HepG2 (cell line): ENCODE measurements around the gene CBX5. TPM values are rescaled to one million over a fixed set of nuclear protein-coding genes. Genes with fewer than 3 reads are reported as not detected.

Source experiments
- ATF7 ChIP-seq, 2 experiments: fragments of 450-650 bp in 1 of 2; sonication (generic) in 1 of 2; formaldehyde crosslinking in 1 of 2; IDR thresholded peaks; 2 replicates each; pipeline versions ENCODE4 v1.4.0 to v1.6.1; 2016 to 2020; ENCODE audit warnings: antibody characterized with exemption in 1 of 2, mild to moderate bottlenecking in 1 of 2, missing genetic modification reagents in 1 of 2
- BCL6 ChIP-seq: IDR thresholded peaks from 2 replicates; pipeline ENCODE4 v1.6.1; 2016; ENCODE audit warnings: missing genetic modification reagents, missing compliant biosample characterization
- BORCS8-MEF2B ChIP-seq: sonication (generic); formaldehyde crosslinking; IDR thresholded peaks from 2 replicates; pipeline ENCODE4 v1.8.0; 2022; ENCODE audit warnings: mild to moderate bottlenecking, missing genetic modification reagents
- CHCHD3 ChIP-seq: sonication (generic); formaldehyde crosslinking; IDR thresholded peaks from 2 replicates; pipeline ENCODE4 v1.8.0; 2022; ENCODE audit warnings: mild to moderate bottlenecking, missing genetic modification reagents, moderate library complexity
- ERF ChIP-seq: IDR thresholded peaks from 2 replicates; pipeline ENCODE4 v1.6.1; 2018; ENCODE audit warnings: missing biosample characterization, missing genetic modification reagents
- ETV6 ChIP-seq: sonication (generic); formaldehyde crosslinking; conservative IDR thresholded peaks from 2 replicates; pipeline ENCODE4 v1.4.0; 2020; ENCODE audit warnings: missing genetic modification reagents
- JARID2 ChIP-seq: sonication (generic); formaldehyde crosslinking; IDR thresholded peaks from 2 replicates; pipeline ENCODE4 v1.8.1; 2023; ENCODE audit warnings: missing genetic modification reagents, inconsistent platforms; ENCODE audit not compliant: insufficient replicate concordance
- JUND ChIP-seq: sonication (generic); formaldehyde crosslinking; IDR thresholded peaks from 2 replicates; pipeline ENCODE4 v1.8.0; 2022; ENCODE audit warnings: mild to moderate bottlenecking, missing genetic modification reagents
- KLF11 ChIP-seq: IDR thresholded peaks from 2 replicates; pipeline ENCODE4 v1.6.1; 2016; ENCODE audit warnings: missing compliant biosample characterization
- RARG ChIP-seq: sonication (generic); formaldehyde crosslinking; IDR thresholded peaks from 2 replicates; pipeline ENCODE4 v1.4.0; 2020; ENCODE audit warnings: low read depth, mild to moderate bottlenecking, missing genetic modification reagents
- SNAPC5 ChIP-seq: sonication (generic); formaldehyde crosslinking; IDR thresholded peaks from 2 replicates; pipeline ENCODE4 v1.8.1; 2023; ENCODE audit warnings: mild to moderate bottlenecking, missing genetic modification reagents, borderline replicate concordance
- TCF7 ChIP-seq: sonication (generic); IDR thresholded peaks from 2 replicates; pipeline ENCODE4 v1.6.1; 2016; ENCODE audit warnings: antibody characterized with exemption, low read depth
- TRIM24 ChIP-seq: sonication (generic); formaldehyde crosslinking; IDR thresholded peaks from 2 replicates; pipeline ENCODE4 v1.8.0; 2022; ENCODE audit warnings: mild to moderate bottlenecking, missing genetic modification reagents
- ZBTB2 ChIP-seq: sonication (generic); formaldehyde crosslinking; IDR thresholded peaks from 2 replicates; pipeline ENCODE4 v1.8.0; 2022; ENCODE audit warnings: low read depth, missing genetic modification reagents
- ZBTB8A ChIP-seq: sonication (generic); formaldehyde crosslinking; IDR thresholded peaks from 2 replicates; pipeline ENCODE4 v1.4.0; 2020; ENCODE audit warnings: mild to moderate bottlenecking, low read depth, missing genetic modification reagents, borderline replicate concordance
- ZNF24 ChIP-seq: fragments of 450-650 bp; IDR thresholded peaks from 2 replicates; pipeline ENCODE4 v1.6.1; 2017; ENCODE audit warnings: antibody characterized with exemption, mild to moderate bottlenecking
- ZNF331 ChIP-seq: sonication (generic); formaldehyde crosslinking; IDR thresholded peaks from 2 replicates; pipeline ENCODE4 v1.4.0; 2020; ENCODE audit warnings: missing genetic modification reagents
- ZNF383 ChIP-seq: sonication (generic); formaldehyde crosslinking; IDR thresholded peaks from 2 replicates; pipeline ENCODE4 v1.4.0; 2020; ENCODE audit warnings: missing genetic modification reagents, mild to moderate bottlenecking, borderline replicate concordance
- ZNF468 ChIP-seq: sonication (generic); formaldehyde crosslinking; IDR thresholded peaks from 2 replicates; pipeline ENCODE4 v1.8.0; 2022; ENCODE audit warnings: mild to moderate bottlenecking, moderate library complexity, missing genetic modification reagents
- ZNF549 ChIP-seq: sonication (generic); formaldehyde crosslinking; IDR thresholded peaks from 2 replicates; pipeline ENCODE4 v1.5.0; 2020; ENCODE audit warnings: missing genetic modification reagents
- ZSCAN30 ChIP-seq: sonication (generic); formaldehyde crosslinking; IDR thresholded peaks from 2 replicates; pipeline ENCODE4 v1.5.0; 2020; ENCODE audit warnings: mild to moderate bottlenecking, missing genetic modification reagents
- polyA plus RNA-seq, 8 experiments: library from polyadenylated mRNA; depleted of rRNA in 3 of 8; stranded (reverse) in 7 of 8; unstranded in 1 of 8; fragments of >200 nt; fragmentation: Illumina TruSeq in 4 of 8; extraction: Trizol in 4 of 8; gene quantifications; 2 replicates each; pipeline versions ENCODE4 v1.2.1 to v1.2.3, GENCODE V29; 2011 to 2016; ENCODE audit warnings: low read depth in 4 of 8, missing spikeins in 1 of 8, mixed read lengths in 1 of 8; ENCODE audit not compliant: insufficient read depth in 1 of 8
- total RNA-seq, 5 experiments: library from RNA; depleted of rRNA; stranded (reverse); fragments of >200 nt; fragmentation: Illumina TruSeq; extraction: Trizol; gene quantifications; 2 replicates each; pipeline ENCODE4 v1.2.3, GENCODE V29; 2016; ENCODE audit warnings: low read depth in 1 of 5
- TF ChIP-seq, protein P1 (sequence below): IDR thresholded peaks from 2 replicates; pipeline ENCODE4 v1.6.1; 2016; ENCODE audit warnings: missing compliant biosample characterization, missing genetic modification reagents, borderline replicate concordance
- TF ChIP-seq, protein P2 (sequence below): sonication (generic); formaldehyde crosslinking; IDR thresholded peaks from 2 replicates; pipeline ENCODE4 v1.8.1; 2023; ENCODE audit warnings: mild to moderate bottlenecking, inconsistent platforms, moderate library complexity, missing genetic modification reagents, borderline replicate concordance
- TF ChIP-seq, protein P3 (sequence below): sonication (generic); formaldehyde crosslinking; IDR thresholded peaks from 2 replicates; pipeline ENCODE4 v1.5.0; 2020; ENCODE audit warnings: mild to moderate bottlenecking, low read depth, missing genetic modification reagents, borderline replicate concordance
- TF ChIP-seq, protein P4 (sequence below): sonication (generic); formaldehyde crosslinking; IDR thresholded peaks from 2 replicates; pipeline ENCODE4 v1.5.0; 2020; ENCODE audit warnings: missing genetic modification reagents

CBX5 gene
- total and polyA plus RNA-seq, 2 of the 13 experiments (the other 11 are each of a cell fraction or from before 2014, with no cell fraction given) = 16.0 to 22.2 TPM

GRCh38 chr12:54300732-54301427 lies 21.0 kb upstream of the CBX5 start, which contains the start of gene NFE2 (continued):
- TF ChIP-seq, protein P1, sequence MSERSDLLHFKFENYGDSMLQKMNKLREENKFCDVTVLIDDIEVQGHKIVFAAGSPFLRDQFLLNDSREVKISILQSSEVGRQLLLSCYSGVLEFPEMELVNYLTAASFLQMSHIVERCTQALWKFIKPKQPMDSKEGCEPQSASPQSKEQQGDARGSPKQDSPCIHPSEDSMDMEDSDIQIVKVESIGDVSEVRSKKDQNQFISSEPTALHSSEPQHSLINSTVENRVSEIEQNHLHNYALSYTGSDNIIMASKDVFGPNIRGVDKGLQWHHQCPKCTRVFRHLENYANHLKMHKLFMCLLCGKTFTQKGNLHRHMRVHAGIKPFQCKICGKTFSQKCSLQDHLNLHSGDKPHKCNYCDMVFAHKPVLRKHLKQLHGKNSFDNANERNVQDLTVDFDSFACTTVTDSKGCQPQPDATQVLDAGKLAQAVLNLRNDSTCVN (CRISPR knock-in tag) = no peak
- TF ChIP-seq, protein P2, sequence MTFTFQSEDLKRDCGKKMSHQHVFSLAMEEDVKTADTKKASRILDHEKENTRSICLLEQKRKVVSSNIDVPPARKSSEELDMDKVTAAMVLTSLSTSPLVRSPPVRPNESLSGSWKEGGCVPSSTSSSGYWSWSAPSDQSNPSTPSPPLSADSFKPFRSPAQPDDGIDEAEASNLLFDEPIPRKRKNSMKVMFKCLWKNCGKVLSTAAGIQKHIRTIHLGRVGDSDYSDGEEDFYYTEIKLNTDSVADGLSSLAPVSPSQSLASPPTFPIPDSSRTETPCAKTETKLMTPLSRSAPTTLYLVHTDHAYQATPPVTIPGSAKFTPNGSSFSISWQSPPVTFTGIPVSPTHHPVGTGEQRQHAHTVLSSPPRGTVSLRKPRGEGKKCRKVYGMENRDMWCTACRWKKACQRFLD (CRISPR knock-in tag) = no peak
- no peak for TF ChIP-seq ZBTB8A (CRISPR knock-in tag)
- TF ChIP-seq ZNF549 = no peak
- TF ChIP-seq TCF7 = no peak
- TF ChIP-seq ZNF383 (CRISPR knock-in tag) = no peak
- TF ChIP-seq JUND (CRISPR knock-in tag) = no peak
- TF ChIP-seq ZSCAN30 (CRISPR knock-in tag) = no peak
- TF ChIP-seq JARID2 = no peak
- no peak for TF ChIP-seq ZNF331 (CRISPR knock-in tag)
- TF ChIP-seq TRIM24 (CRISPR knock-in tag) = 0 out of 2 replicates have a peak, but pooled peaks have one; percentile 45
- TF ChIP-seq ETV6 (CRISPR knock-in tag) = no peak; the same call in 1 of the 2 replicates
- TF ChIP-seq BCL6 (CRISPR knock-in tag) = no peak; the same call in 1 of the 2 replicates
- no peak for TF ChIP-seq SNAPC5 (CRISPR knock-in tag)
- TF ChIP-seq ERF (CRISPR knock-in tag) = peak; percentile 55; the same call in 1 of the 2 replicates
- 0 out of 2 replicates have a peak, but pooled peaks have one; percentile 28 for TF ChIP-seq ZNF468 (CRISPR knock-in tag)
- TF ChIP-seq ZBTB2 = no peak
- peak; percentile 20; the same call in 1 of the 2 replicates for TF ChIP-seq KLF11
- no peak for TF ChIP-seq RARG
- TF ChIP-seq, protein P3, sequence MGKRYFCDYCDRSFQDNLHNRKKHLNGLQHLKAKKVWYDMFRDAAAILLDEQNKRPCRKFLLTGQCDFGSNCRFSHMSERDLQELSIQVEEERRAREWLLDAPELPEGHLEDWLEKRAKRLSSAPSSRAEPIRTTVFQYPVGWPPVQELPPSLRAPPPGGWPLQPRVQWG (CRISPR knock-in tag) = no peak
- TF ChIP-seq, protein P4, sequence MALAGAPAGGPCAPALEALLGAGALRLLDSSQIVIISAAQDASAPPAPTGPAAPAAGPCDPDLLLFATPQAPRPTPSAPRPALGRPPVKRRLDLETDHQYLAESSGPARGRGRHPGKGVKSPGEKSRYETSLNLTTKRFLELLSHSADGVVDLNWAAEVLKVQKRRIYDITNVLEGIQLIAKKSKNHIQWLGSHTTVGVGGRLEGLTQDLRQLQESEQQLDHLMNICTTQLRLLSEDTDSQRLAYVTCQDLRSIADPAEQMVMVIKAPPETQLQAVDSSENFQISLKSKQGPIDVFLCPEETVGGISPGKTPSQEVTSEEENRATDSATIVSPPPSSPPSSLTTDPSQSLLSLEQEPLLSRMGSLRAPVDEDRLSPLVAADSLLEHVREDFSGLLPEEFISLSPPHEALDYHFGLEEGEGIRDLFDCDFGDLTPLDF = no peak
- TF ChIP-seq CHCHD3 = no peak
- peak; percentile 45; the same call in 1 of the 2 replicates for TF ChIP-seq BORCS8-MEF2B (CRISPR knock-in tag)
- no peak for TF ChIP-seq ZNF24
- TF ChIP-seq ATF7 (IDR thresholded peaks at IDR 0.05) = no peak
- peak; percentile 66; the same call in 1 of the 2 replicates for TF ChIP-seq ATF7 (CRISPR knock-in tag; IDR thresholded peaks at IDR 0.05)
